HG02981 (cell line): ENCODE results near the gene LMF1.
"Not testable (repeated sequence)": the region's sequence is repeated elsewhere in the genome, so short reads cannot be mapped to it uniquely, and the experiment has no call there.

Source experiments
- ATAC-seq: cut with Tn5 transposase; IDR thresholded peaks from one replicate; pipeline ENCODE4 v1.9.1; 2021; ENCODE audit warnings: mild to moderate bottlenecking, moderate library complexity; ENCODE audit not compliant: unreplicated experiment

The LMF1 gene

DNA sequence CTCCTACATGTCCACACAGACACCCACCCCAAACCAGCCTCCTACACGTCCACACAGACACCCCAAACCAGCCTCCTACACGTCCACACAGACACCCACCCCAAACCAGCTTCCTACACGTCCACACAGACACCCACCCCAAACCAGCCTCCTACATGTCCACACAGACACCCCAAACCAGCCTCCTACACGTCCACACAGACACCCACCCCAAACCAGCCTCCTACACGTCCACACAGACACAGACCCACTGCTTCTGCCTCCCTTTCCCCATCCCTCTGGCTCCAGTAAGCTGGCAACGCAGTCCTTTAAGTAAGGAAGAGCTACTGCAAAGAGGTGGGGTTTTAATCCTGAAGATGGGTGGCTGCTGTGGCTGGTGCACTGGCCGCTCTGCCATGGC is 17.0 kb downstream of the LMF1 start:
- not testable (repeated sequence) for ATAC-seq

DNA sequence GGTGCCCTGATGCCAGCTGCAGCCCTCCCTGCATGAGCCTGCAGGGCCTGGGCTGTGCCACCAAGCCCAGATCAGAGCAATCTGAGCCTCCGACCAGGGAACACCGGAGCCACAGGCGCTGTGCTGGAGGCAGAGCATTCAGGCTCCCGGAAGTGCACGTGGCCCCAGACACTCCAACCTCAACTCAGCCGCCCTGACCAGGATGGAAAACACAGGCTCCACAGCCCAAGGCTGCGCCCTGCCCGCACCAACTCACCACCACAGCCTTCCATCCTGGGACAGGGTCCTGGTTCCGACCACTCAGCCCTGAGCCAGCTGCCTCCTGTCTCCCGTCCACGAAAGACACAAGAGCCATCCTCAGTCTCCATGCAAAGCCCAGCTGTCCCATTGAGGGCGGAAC is 18.5 kb downstream of the LMF1 start:
- ATAC-seq, result no peak

DNA sequence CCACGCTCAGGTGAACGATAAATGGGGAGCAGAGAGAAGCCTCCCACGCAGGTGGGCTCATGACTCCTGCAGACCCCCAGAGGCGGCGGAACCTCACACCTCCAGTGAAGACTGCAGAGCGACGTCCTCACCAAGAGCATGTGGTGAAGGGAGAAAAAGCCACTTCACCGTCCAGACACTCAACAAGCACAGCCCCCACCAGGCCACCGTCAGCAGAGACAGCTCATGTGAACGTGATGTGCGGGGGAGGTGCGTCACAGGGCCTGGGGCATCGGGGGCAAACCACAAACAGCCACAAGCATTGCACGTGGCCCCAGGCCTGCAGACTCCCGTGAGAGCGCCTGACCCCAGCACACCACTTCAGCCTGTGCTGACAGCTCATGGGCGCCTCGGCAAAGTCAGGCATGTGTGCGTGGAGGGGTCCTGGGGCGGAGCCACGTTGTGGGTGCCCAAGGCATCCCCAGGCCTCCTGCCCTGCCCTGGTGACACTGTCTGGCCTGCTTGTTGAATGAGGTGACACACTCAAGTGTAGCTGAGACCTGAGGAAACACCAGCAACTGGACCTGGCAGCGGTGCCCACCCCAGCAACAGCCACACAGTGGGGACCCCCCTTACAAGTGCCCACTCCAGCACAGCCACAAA is 19.0 kb downstream of the LMF1 start:
- no peak for ATAC-seq

DNA sequence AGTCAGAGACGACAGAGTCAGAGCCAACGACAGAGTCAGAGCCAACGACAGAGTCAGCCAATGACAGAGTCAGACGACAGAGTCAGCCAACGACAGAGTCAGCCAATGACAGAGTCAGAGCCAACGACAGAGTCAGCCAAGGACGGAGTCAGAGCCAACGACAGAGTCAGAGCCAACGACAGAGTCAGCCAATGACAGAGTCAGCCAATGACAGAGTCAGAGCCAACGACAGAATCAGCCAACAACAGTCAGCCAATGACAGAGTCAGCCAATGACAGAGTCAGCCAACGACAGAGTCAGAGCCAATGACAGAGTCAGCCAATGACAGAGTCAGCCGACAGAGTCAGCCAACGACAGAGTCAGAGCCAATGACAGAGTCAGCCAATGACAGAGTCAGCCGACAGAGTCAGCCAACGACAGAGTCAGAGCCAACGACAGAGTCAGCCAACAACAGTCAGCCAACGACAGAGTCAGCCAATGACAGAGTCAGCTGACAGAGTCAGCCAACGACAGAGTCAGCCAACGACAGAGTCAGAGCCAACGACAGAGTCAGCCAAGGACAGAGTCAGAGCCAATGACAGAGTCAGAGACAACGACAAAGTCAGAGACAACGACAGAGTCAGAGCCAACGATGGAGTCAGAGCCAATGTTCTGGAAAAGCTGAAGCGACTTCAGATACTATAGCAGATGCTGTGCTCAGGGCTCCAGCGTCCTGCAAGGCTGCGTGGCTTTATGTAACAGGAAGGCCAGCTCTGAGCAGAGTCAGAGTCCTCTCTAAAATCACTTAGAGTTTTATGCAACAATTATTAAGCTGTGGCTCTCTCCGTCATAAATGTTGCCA is 19.8 kb downstream of the LMF1 start:
- ATAC-seq, result not testable (repeated sequence)

DNA sequence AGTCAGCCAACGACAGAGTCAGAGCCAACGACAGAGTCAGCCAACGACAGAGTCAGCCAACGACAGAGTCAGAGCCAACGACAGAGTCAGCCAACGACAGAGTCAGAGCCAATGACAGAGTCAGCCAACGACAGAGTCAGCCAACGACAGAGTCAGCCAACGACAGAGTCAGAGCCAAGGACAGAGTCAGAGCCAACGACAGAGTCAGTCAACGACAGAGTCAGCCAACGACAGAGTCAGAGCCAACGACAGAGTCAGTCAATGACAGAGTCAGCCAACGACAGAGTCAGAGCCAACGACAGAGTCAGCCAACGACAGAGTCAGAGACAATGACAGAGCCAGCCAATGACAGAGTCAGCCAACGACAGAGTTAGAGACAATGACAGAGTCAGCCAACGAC is 22.0 kb downstream of the LMF1 start:
- ATAC-seq, result not testable (repeated sequence)

DNA sequence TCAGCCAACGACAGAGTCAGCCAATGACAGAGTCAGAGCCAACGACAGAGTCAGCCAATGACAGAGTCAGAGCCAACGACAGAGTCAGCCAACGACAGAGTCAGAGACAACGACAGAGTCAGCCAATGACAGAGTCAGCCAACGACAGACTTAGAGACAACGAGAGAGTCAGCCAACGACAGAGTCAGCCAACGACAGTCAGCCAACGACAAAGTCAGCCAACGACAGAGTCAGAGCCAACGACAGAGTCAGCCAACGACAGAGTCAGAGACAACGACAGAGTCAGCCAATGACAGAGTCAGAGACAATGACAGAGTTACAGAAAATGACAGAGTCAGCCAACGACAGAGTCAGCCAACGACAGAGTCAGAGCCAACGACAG is 22.9 kb downstream of the LMF1 start:
- not testable (repeated sequence) for ATAC-seq

DNA sequence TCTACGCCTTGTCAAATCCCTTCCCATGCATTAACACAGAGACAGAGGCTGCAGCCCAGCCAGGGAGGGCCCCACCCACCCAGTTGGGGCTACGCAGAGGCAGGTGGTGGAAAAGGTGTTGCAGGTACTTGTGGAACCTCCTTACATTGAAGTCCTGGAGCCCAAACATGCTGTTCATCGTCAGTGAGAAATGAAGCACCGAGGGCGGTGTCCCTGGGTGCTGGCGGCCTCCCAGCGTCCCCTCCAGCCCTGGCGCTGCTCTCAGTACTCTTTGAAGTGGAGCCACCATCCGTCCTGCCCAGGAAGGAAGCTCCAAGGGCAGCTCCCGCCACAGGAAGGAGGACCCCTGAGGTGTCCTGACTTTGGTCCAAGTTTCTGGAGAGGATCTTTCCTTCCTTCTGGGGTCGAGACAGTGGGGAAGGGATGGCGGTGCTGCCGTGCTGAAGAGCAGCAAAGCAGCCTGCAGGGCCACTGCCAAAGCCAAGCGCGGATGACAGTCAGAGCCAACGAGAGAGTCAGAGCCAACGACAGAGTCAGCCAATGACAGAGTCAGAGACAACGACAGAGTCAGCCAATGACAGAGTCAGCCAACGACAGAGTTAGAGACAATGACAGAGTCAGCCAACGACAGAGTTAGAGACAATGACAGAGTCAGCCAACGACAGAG is 23.4 kb downstream of the LMF1 start:
- no peak for ATAC-seq

DNA sequence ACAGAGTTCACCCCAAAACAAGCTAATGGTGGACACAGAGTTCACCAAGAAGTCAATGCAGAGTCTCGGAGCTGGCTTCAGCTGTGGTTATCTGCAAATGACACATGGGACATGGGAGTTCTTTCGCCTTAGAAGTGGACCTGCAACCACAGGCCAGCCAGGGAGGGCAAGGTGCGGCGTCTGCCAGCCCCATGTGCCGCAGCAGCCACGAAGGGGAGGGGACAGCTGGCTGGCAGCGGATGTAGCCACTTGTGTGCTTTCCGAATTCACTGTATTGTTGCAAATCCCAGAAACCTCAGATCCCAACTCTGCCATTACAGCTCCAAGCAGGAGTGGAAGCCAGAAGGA is 24.8 kb downstream of the LMF1 start:
- ATAC-seq, result no peak

DNA sequence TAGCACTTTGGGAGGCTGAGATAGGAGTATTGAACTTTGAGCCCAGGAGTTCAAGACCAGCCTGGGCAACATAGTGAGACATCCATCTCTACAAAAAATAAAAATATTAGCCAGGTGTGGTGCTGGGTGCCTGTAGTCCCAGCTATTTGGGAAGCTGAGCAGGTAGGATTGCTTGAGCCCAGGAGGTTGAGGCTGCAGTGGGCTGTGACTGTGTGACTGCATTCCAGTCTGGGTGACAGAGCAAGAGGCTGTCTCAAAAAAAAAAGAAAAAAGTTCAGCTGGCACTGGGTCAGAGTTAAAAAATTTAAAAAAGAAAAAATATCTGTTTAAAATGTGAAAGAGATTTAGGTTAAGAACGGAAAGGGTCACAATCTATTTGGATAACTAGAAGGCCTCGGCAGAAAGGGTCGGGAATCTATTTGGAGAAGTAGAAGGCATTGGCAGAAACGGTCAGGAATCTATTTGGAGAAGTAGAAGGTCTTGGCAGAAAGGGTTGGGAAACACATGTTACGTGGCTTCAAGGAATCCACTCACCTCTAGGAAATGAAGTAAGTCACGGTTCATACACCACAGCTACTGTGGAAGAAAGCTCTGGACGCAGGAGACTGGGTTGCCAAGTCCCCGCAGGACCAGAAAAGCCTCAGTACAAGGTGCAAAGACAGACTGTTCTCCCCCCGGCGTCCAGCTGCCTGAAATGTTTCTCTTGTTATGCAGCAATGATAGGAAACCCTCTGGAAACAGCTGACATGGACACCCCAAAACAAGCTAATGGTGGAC is 25.3 kb downstream of the LMF1 start:
- ATAC-seq, result no peak

DNA sequence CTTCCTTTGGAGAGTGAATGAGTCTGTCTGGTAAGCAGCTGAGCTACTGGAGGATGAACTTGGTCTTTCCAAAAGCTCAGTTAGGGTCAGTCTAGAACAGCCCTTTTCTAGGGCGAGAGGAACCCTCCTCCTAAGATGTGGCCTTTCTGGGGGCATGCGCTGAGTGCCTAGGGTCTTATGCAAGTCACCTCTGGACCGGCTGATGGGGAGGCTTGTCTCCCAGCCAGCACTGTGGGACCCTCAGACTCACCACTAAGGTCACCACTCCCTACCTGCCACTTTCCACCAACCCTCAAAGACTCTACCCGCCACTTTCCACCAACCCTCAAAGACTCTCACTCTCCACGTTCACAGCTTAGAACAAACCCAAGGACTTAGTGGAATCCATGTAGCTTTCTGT is 26.8 kb downstream of the LMF1 start:
- no peak for ATAC-seq

DNA sequence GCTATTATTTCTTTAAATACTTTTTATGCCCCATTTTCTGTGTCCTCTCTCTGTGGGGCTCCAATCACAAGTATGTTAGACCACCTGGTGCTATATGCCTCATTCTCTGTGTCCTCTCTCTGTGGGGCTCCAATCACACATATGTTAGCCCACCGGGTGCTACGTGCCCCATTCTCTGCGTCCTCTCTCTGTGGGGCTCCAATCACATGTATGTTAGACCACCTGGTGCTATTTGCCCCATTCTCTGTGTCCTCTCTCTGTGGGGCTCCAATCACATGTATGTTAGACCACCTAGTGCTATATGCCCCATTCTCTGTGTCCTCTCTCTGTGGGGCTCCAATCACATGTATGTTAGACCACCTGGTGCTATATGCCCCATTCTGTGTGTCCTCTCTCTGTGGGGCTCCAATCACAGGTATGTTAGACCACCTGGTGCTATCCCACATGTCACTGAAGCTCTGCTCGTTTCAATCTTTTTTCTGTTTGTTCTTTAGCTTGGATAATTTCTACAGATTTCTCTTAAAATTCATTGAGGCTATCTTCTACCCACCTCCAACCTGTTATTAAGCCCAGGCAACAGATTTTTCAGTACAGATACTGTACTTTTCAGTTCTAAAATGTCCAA is 28.2 kb downstream of the LMF1 start:
- ATAC-seq, result no peak

DNA sequence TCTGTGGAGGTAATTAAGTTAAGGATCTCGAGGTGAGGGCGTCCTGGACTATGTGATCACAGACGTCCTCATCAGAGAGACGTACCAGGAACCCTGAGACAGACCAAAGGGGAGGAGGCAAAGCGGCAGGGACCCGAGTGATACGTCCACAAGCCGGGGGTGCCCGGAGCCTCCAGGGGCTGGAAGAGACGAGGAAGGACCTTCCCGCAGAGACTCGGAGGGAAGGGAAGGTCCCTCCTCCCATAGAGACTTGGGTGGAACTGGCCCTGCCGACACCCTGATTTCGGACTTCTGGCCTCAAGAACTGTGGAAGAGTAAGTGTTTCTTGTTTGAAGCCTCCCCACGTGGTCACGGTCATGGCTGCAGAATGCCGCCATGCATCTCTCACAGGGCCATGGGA is 30.8 kb downstream of the LMF1 start:
- ATAC-seq, result no peak

DNA sequence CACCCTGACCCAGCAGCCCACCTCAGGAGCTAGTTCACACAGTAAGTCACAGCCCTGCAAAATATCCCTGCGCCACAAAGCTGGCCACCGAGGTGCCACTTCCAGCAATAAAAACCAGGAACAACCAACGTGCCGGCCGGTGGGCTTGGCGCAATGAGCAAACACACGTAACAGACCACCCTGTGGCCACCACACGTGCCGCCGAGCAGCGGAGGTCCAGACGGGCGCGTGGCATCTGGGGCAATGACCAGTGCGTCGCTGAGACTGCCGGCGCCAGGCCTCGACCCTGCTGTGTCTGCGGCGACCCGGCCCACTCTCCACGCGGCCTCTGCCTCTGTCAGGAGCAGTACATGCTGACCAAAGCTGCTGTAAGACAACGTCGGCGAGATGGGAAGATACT is 31.5 kb downstream of the LMF1 start:
- ATAC-seq, result no peak

DNA sequence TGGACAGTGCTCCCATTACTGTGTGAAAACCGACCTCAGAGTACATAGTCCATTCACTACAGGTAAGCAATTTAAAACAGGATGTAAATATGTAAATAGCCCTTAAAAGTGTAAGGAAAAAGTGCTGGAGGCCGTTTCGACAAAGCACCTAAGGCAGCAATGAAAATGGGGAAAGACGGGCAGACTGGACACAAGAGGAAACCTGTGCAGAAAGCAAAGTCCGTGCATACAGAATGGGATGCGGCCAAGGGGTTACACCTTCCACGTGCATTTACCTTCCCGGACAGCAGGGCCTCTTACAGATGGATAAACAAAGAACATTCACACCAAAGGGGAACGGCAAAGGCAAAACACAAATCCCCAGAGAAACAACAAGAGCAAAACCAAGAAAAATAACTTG is 32.0 kb downstream of the LMF1 start:
- ATAC-seq, result no peak

DNA sequence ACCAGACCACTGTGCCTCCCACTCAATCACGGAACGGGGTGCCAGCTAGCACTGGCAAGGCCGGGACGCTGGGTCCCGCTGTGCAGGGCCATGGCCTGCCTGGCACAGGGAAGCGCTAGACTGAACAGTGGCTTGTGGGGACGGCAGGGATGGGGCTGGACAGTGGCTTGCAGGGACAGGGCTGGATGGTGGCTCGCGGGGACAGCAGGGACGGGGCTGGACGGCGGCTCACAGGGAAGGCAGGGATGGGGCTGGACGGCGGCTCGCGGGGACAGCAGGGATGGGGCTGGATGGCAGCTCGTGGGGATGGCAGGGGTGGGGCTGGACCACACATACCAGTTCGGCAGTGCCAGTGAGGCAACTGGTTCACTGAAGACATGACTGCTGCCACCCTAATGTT is 32.6 kb downstream of the LMF1 start:
- ATAC-seq, result no peak

DNA sequence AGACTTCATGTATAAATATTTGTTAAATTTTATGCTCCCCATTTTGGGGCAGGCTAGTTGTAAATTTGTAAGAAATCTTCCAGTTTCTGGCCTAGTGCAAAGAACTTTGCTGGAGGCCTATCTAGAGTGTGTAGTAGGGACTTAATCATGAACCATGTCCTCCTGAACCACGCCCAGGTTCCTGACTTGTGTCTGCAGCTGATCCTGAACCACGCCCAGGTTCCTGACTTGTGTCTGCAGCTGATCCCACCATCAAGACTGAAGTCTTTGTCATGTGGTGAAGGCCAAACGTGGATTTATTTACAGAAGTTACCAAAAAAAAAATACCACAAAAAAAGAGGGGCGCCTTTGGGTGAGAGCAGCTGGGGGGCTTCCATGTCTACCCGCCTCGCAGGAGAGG is 33.1 kb downstream of the LMF1 start:
- ATAC-seq, result no peak

DNA sequence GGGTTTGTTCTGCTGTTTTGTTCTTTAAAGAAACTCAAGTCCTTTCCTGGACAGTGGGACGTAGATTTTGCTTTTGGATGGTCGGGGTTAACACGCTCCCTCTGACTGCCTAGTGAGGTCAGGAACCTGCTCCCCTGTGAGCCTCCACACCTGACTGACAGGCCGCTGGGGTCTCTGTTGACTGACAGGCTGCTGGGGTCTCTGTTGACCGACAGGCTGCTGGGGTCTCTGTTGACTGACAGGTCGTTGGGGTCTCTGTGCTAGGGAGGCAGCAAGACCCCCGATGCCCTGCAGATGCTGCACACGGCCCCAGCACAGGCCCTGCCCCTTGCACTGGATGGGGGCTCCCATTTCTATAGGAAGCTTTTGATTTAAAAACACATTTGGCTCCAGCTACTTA is 33.5 kb downstream of the LMF1 start:
- ATAC-seq, result no peak

DNA sequence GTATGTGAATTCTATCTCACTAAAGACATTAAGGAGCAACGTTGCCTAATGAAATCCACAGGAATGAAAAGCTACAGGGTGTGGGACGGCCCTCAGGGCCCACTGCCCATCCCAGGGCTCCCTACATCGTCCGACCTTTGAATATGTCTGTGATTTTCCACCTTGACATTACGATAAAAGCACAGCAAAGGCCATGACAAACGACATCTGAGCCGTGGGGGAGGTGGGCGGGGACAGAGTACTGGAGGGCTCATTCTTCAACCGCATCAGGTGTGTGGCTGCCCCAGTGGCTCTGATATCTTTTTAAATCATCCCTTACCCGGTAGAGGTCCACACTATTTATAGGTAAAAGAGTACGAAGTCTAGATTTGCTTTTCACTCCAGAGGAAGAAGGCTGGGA is 35.1 kb downstream of the LMF1 start:
- ATAC-seq, result no peak

DNA sequence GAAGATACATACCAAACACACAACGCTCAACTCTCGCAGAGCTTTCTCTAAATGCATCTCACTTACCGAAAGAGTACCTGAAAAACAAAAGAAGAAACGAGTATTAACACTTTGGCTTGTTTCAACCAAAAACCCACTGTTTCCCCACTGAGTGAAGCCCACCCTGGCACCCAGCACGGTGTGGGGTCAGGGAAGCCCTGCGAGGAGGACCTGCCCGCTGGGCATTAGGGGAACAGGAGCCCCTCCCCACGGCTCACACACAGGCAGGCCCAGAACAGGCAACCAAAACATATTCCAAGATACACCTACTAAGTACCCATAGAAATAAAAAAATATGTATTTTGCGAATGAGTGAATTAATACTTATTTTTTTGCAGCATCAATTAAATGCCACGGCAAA is 36.6 kb downstream of the LMF1 start:
- no peak for ATAC-seq

DNA sequence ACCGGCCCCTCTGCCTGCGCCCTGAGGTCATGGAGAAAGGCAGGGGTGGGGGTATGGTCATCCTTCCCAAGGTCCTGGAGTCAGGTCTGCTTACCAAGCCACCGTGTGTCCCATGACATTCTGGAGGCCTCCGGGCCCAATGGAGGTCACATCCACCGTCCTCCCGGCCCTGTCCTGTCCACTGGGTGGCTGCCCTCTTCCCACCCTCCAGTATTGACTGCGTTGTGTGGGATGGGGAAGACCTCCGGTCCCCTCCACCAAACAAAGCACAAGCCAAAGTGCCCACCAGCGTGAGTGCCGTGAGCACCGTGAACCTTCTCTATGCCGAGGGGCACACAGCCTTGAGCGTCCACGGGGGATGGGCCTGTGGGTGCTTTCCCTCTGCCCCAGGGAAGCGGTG is 37.2 kb downstream of the LMF1 start:
- ATAC-seq, result no peak

DNA sequence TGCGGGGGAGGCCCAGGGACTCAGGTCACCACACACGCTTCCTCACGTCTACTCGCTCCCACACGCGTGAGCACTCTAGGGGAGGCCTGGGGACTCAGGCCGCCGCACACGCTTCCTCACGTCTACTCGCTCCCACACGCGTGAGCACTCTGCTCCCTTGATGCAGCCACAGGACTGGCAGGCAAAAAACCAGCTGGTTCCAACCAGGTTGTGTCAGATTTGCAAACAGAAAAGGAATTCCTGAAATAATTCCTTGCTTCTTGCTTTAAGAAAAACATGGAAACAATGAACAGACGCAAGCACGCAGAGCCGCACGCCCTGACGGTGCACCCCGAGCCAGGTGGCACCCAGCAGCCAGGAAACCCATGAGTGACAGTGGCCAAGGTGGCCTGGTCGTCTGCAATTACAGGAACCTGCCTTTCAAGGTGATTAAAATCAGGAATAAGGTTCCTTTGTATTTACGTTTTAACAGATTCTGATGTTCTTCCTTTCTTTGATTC is 37.9 kb downstream of the LMF1 start:
- no peak for ATAC-seq
